CD14-positive monocyte (primary cell): ENCODE measurements around the gene CIB4. TPM values are rescaled to one million over a fixed set of nuclear protein-coding genes. Genes with fewer than 3 reads are reported as not detected.

Source experiments
- DNase-seq, 3 donors: peaks; one replicate each; pipeline ENCODE4 v3.0.0-alpha.2; 2011 to 2022
- H2AFZ ChIP-seq: 2 replicates; pipeline ENCODE4 v1.6.0; 2012; ENCODE audit warnings: mild to moderate bottlenecking, low read depth, low read length, inconsistent platforms; ENCODE audit not compliant: insufficient read depth, poor library complexity, severe bottlenecking
- H3K27ac ChIP-seq, 2 donors: 1 replicate in 1 of 2; 2 replicates in 1 of 2; pipeline ENCODE4 v1.5.1; 2012 to 2013; ENCODE audit warnings: low read length in 2 of 2, control low read depth in 1 of 2, inconsistent platforms in 1 of 2, low read depth in 1 of 2, mild to moderate bottlenecking in 1 of 2
- H3K27me3 ChIP-seq, 2 donors: one replicate each; pipeline versions ENCODE4 v1.6.0 to v1.6.1; 2011 to 2013; ENCODE audit warnings: low read length in 2 of 2; ENCODE audit not compliant: control insufficient read depth in 2 of 2, insufficient read depth in 2 of 2
- H3K36me3 ChIP-seq, 2 donors: replicated peaks in 1 of 2; 1 replicate in 1 of 2; 2 replicates in 1 of 2; pipeline versions ENCODE4 v1.5.1 to v1.6.1; 2012 to 2013; ENCODE audit warnings: low read length in 2 of 2, control low read depth in 1 of 2, inconsistent platforms in 1 of 2, mild to moderate bottlenecking in 1 of 2; ENCODE audit not compliant: insufficient read depth in 2 of 2, control insufficient read depth in 1 of 2
- H3K4me1 ChIP-seq, 2 donors: 1 replicate in 1 of 2; 2 replicates in 1 of 2; pipeline versions ENCODE4 v1.5.1 to v1.6.1; 2012 to 2013; ENCODE audit warnings: low read length in 2 of 2, control low read depth in 1 of 2, inconsistent platforms in 1 of 2, mild to moderate bottlenecking in 1 of 2, moderate library complexity in 1 of 2; ENCODE audit not compliant: insufficient read depth in 2 of 2, control insufficient read depth in 1 of 2
- H3K4me2 ChIP-seq: replicated peaks from 2 replicates; pipeline ENCODE3; 2012; ENCODE audit warnings: low read length, moderate library complexity, mild to moderate bottlenecking; ENCODE audit not compliant: poor library complexity, severe bottlenecking; ENCODE audit errors: extremely low read depth
- H3K4me3 ChIP-seq, 3 experiments: fragments of 200-600 bp in 1 of 3; sonication (generic) in 1 of 3; replicated peaks in 1 of 3; 1 replicate in 2 of 3; 2 replicates in 1 of 3; pipeline ENCODE4 v1.5.1; 2011 to 2013; ENCODE audit warnings: low read length in 3 of 3, mild to moderate bottlenecking in 3 of 3, control low read depth in 2 of 3, low read depth in 2 of 3, inconsistent platforms in 1 of 3, moderate library complexity in 1 of 3
- H3K79me2 ChIP-seq: 2 replicates; pipeline ENCODE4 v1.6.0; 2012; ENCODE audit warnings: mild to moderate bottlenecking, control low read depth, inconsistent platforms, low read length, moderate library complexity; ENCODE audit not compliant: insufficient read depth
- H3K9ac ChIP-seq: 2 replicates; pipeline ENCODE4 v1.6.0; 2017; ENCODE audit warnings: low read length, mild to moderate bottlenecking; ENCODE audit not compliant: insufficient read depth, poor library complexity, severe bottlenecking
- H3K9me3 ChIP-seq, 2 donors: replicated peaks in 1 of 2; 1 replicate in 1 of 2; 2 replicates in 1 of 2; pipeline versions ENCODE4 v1.5.1 to v1.6.1; 2012 to 2013; ENCODE audit warnings: low read length in 2 of 2, control low read depth in 1 of 2; ENCODE audit not compliant: control insufficient read depth in 1 of 2, insufficient read depth in 1 of 2
- H4K20me1 ChIP-seq: 2 replicates; pipeline ENCODE4 v1.6.0; 2012; ENCODE audit warnings: mild to moderate bottlenecking, low read length, control low read depth, moderate library complexity; ENCODE audit not compliant: insufficient read depth
- H3K27ac Mint-ChIP-seq, 7 donors: one replicate each; pipeline ENCODE4 v1.8.0; 2020; ENCODE audit warnings: mild to moderate bottlenecking in 7 of 7, mixed read lengths in 7 of 7, moderate library complexity in 6 of 7, inconsistent platforms in 2 of 7
- H3K27me3 Mint-ChIP-seq, 3 donors: one replicate each; pipeline ENCODE4 v1.8.0; 2021 to 2022; ENCODE audit warnings: low read depth in 3 of 3, mild to moderate bottlenecking in 3 of 3, mixed read lengths in 3 of 3, moderate library complexity in 3 of 3, inconsistent platforms in 1 of 3
- H3K36me3 Mint-ChIP-seq, 2 donors: one replicate each; pipeline ENCODE4 v1.8.0; 2020; ENCODE audit warnings: mixed read lengths in 2 of 2, inconsistent platforms in 1 of 2, mild to moderate bottlenecking in 1 of 2
- H3K4me1 Mint-ChIP-seq: one replicate; pipeline ENCODE4 v1.8.0; 2020; ENCODE audit warnings: mild to moderate bottlenecking, mixed read lengths
- H3K4me3 Mint-ChIP-seq, 2 donors: one replicate each; pipeline ENCODE4 v1.8.0; 2020; ENCODE audit warnings: mild to moderate bottlenecking in 2 of 2, mixed read lengths in 2 of 2, moderate library complexity in 1 of 2
- H3K9me3 Mint-ChIP-seq, 7 donors: one replicate each; pipeline ENCODE4 v1.8.0; 2020 to 2022; ENCODE audit warnings: mixed read lengths in 7 of 7, mild to moderate bottlenecking in 6 of 7, moderate library complexity in 6 of 7, inconsistent platforms in 2 of 7
- CTCF ChIP-seq: fragments of 200-600 bp; IDR thresholded peaks from one replicate; pipeline ENCODE4 v1.8.0; 2022; ENCODE audit warnings: antibody characterized with exemption, mild to moderate bottlenecking
- WGBS: methylation state at CpG from one replicate; pipeline ENCODE4 v1.1.5; 2013; ENCODE audit warnings: missing lambda C conversion rate; ENCODE audit not compliant: insufficient coverage; 5-methylcytosine and 5-hydroxymethylcytosine counted together
- intact Hi-C, 2 donors: fragments of 100-400 bp; cut with micrococcal nuclease; formaldehyde crosslinking; loops; one replicate each; pipeline versions ENCODE4 v1.15.0 to v1.15.1; 2023
- polyA plus RNA-seq, 3 donors: library from polyadenylated mRNA; depleted of rRNA in 1 of 3; unstranded in 2 of 3; stranded (reverse) in 1 of 3; fragments of 300-500 nt in 2 of 3; fragments of >200 nt in 1 of 3; fragmentation: Illumina TruSeq in 2 of 3; gene quantifications; 1 replicate in 2 of 3; 2 replicates in 1 of 3; pipeline ENCODE4 v1.2.3, GENCODE V29; 2012 to 2021

CIB4 gene
- polyA plus RNA-seq, 3 donors, result not detected

DNA sequence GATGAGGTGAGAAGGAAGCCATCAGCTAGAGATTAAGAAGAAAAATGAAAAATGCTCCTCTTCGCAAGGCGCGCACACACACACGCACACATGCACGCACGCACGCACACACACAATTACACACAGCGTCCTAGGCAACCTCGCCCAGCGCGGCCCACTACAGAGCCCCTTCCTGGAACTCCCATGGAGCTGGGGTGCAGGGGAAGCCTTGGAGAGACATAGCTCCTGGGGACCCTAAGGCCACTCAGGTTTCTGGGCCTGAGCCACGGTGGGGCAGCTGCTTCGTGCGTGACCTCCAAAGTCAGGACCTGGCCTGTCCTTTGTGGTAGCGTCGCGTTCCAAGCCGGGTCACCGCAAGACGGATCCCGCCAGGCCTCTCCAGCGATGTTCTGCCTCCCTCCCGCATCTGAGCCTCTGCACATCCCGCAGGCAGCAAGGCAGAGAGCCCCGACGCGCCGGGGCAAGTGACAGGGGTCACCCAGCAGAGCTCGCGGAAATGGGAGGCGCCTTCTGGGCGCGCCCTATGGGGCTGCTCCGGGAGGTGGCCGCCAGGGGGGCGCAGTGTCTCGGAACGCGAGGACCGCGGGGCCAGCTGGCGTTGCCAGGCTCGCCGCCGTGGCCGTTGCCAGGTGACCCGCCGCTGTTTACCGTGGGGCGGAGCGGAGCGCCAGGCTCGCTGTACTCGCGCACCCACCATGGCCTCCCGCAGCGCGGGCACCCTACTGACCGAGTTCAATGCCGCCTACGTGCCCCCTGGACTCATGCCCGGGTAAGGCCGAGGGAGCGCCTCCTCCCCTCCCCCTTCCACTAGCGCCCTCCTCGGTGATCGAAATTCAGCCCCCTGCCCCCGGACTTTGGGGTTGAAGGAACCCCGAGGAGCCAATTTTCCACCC lies 79.0 kb downstream of the CIB4 start:
- H3K27me3 ChIP-seq, result peaks cover 14 to 72% of the 10 kb centered on the region in 2 donors

GRCh38 chr2:26561376-26561775 lies 79.8 kb downstream of the CIB4 start:
- no peak overlapping the region for H3K9ac ChIP-seq
- peaks cover 66 to 82% (median 68%) of the 10 kb centered on the region in 3 donors for H3K27me3 Mint-ChIP-seq
- no peaks in the 10 kb centered on the region for H3K36me3 ChIP-seq
- H3K4me3 ChIP-seq, result no peak overlapping the region
- no peak overlapping the region for H3K27ac Mint-ChIP-seq
- peak overlapping the region in 1 of 2 donors; percentile 86 for H3K4me3 Mint-ChIP-seq
- intact Hi-C loops, result no loop called here
- TF ChIP-seq CTCF, result no peak
- H3K36me3 Mint-ChIP-seq, result no peaks in the 10 kb centered on the region
- 98% methylated on average over 5 of the region's 8 CpGs for WGBS
- peaks cover 7 to 12% of the 10 kb centered on the region in 2 donors for H3K4me1 ChIP-seq
- H3K4me1 Mint-ChIP-seq, result peaks cover 10% of the 10 kb centered on the region
- H3K27me3 ChIP-seq, result peaks cover 14 to 72% of the 10 kb centered on the region in 2 donors
- DNase-seq, result no peak
- peaks cover 0 to 4% of the 10 kb centered on the region in 2 donors for H3K9me3 ChIP-seq
- H2AFZ ChIP-seq, result no peak overlapping the region
- no peaks in the 10 kb centered on the region for H3K79me2 ChIP-seq
- peaks cover 0 to 6% (median 0%) of the 10 kb centered on the region in 7 donors for H3K9me3 Mint-ChIP-seq
- no peak overlapping the region for H3K4me2 ChIP-seq
- no peaks in the 10 kb centered on the region for H4K20me1 ChIP-seq
- H3K27ac ChIP-seq, result no peak overlapping the region

More for the DNA sequence above, 79.0 kb downstream of the CIB4 start:
- Histone ChIP-seq H4K20me1 (no peaks in the 10 kb centered on the region), H3K4me1 (peaks cover 7 to 12% of the 10 kb centered on the region in 2 donors), H3K9me3 (peaks cover 0 to 4% of the 10 kb centered on the region in 2 donors), H3K79me2 (no peaks in the 10 kb centered on the region), H3K4me3 (peak overlapping the region in 1 of 3 experiments; percentile 39), H2AFZ (no peak overlapping the region), H3K9ac (no peak overlapping the region), H3K36me3 (no peaks in the 10 kb centered on the region), H3K27ac (no peak overlapping the region), H3K4me2 (peak overlapping the region; percentile 63)
- Mint-ChIP-seq H3K27ac (no peak overlapping the region), H3K4me1 (peaks cover 10% of the 10 kb centered on the region), H3K36me3 (no peaks in the 10 kb centered on the region), H3K4me3 (peak overlapping the region; percentile 39 to 86), H3K9me3 (peaks cover 0 to 6% (median 0%) of the 10 kb centered on the region in 7 donors), H3K27me3 (peaks cover 66 to 82% (median 67%) of the 10 kb centered on the region in 3 donors)
- TF ChIP-seq CTCF, result no peak
- 9% methylated on average over 58 of the region's 69 CpGs for WGBS
- DNase-seq, result no peak
- intact Hi-C loops, result no loop called here
